CD14-positive monocyte (primary cell): ENCODE results near the gene PSG4. TPM values are rescaled to one million over a fixed set of nuclear protein-coding genes. Genes with fewer than 3 reads are reported as not detected.
"Not testable (repeated sequence)": the region's sequence is repeated elsewhere in the genome, so short reads cannot be mapped to it uniquely, and the experiment has no call there.

ENCODE experiments used
- DNase-seq, 3 donors: peaks; one replicate each; pipeline ENCODE4 v3.0.0-alpha.2; 2011 to 2022
- H2AFZ ChIP-seq: 2 replicates; pipeline ENCODE4 v1.6.0; 2012; ENCODE audit warnings: mild to moderate bottlenecking, low read depth, low read length, inconsistent platforms; ENCODE audit not compliant: insufficient read depth, poor library complexity, severe bottlenecking
- H3K27ac ChIP-seq, 2 donors: 1 replicate in 1 of 2; 2 replicates in 1 of 2; pipeline ENCODE4 v1.5.1; 2012 to 2013; ENCODE audit warnings: low read length in 2 of 2, control low read depth in 1 of 2, inconsistent platforms in 1 of 2, low read depth in 1 of 2, mild to moderate bottlenecking in 1 of 2
- H3K27me3 ChIP-seq, 2 donors: one replicate each; pipeline versions ENCODE4 v1.6.0 to v1.6.1; 2011 to 2013; ENCODE audit warnings: low read length in 2 of 2; ENCODE audit not compliant: control insufficient read depth in 2 of 2, insufficient read depth in 2 of 2
- H3K36me3 ChIP-seq, 2 donors: replicated peaks in 1 of 2; 1 replicate in 1 of 2; 2 replicates in 1 of 2; pipeline versions ENCODE4 v1.5.1 to v1.6.1; 2012 to 2013; ENCODE audit warnings: low read length in 2 of 2, control low read depth in 1 of 2, inconsistent platforms in 1 of 2, mild to moderate bottlenecking in 1 of 2; ENCODE audit not compliant: insufficient read depth in 2 of 2, control insufficient read depth in 1 of 2
- H3K4me1 ChIP-seq, 2 donors: 1 replicate in 1 of 2; 2 replicates in 1 of 2; pipeline versions ENCODE4 v1.5.1 to v1.6.1; 2012 to 2013; ENCODE audit warnings: low read length in 2 of 2, control low read depth in 1 of 2, inconsistent platforms in 1 of 2, mild to moderate bottlenecking in 1 of 2, moderate library complexity in 1 of 2; ENCODE audit not compliant: insufficient read depth in 2 of 2, control insufficient read depth in 1 of 2
- H3K4me2 ChIP-seq: replicated peaks from 2 replicates; pipeline ENCODE3; 2012; ENCODE audit warnings: low read length, moderate library complexity, mild to moderate bottlenecking; ENCODE audit not compliant: poor library complexity, severe bottlenecking; ENCODE audit errors: extremely low read depth
- H3K4me3 ChIP-seq, 3 experiments: fragments of 200-600 bp in 1 of 3; sonication (generic) in 1 of 3; replicated peaks in 1 of 3; 1 replicate in 2 of 3; 2 replicates in 1 of 3; pipeline ENCODE4 v1.5.1; 2011 to 2013; ENCODE audit warnings: low read length in 3 of 3, mild to moderate bottlenecking in 3 of 3, control low read depth in 2 of 3, low read depth in 2 of 3, inconsistent platforms in 1 of 3, moderate library complexity in 1 of 3
- H3K79me2 ChIP-seq: 2 replicates; pipeline ENCODE4 v1.6.0; 2012; ENCODE audit warnings: mild to moderate bottlenecking, control low read depth, inconsistent platforms, low read length, moderate library complexity; ENCODE audit not compliant: insufficient read depth
- H3K9ac ChIP-seq: 2 replicates; pipeline ENCODE4 v1.6.0; 2017; ENCODE audit warnings: low read length, mild to moderate bottlenecking; ENCODE audit not compliant: insufficient read depth, poor library complexity, severe bottlenecking
- H3K9me3 ChIP-seq, 2 donors: replicated peaks in 1 of 2; 1 replicate in 1 of 2; 2 replicates in 1 of 2; pipeline versions ENCODE4 v1.5.1 to v1.6.1; 2012 to 2013; ENCODE audit warnings: low read length in 2 of 2, control low read depth in 1 of 2; ENCODE audit not compliant: control insufficient read depth in 1 of 2, insufficient read depth in 1 of 2
- H4K20me1 ChIP-seq: 2 replicates; pipeline ENCODE4 v1.6.0; 2012; ENCODE audit warnings: mild to moderate bottlenecking, low read length, control low read depth, moderate library complexity; ENCODE audit not compliant: insufficient read depth
- H3K27ac Mint-ChIP-seq, 7 donors: one replicate each; pipeline ENCODE4 v1.8.0; 2020; ENCODE audit warnings: mild to moderate bottlenecking in 7 of 7, mixed read lengths in 7 of 7, moderate library complexity in 6 of 7, inconsistent platforms in 2 of 7
- H3K27me3 Mint-ChIP-seq, 3 donors: one replicate each; pipeline ENCODE4 v1.8.0; 2021 to 2022; ENCODE audit warnings: low read depth in 3 of 3, mild to moderate bottlenecking in 3 of 3, mixed read lengths in 3 of 3, moderate library complexity in 3 of 3, inconsistent platforms in 1 of 3
- H3K36me3 Mint-ChIP-seq, 2 donors: one replicate each; pipeline ENCODE4 v1.8.0; 2020; ENCODE audit warnings: mixed read lengths in 2 of 2, inconsistent platforms in 1 of 2, mild to moderate bottlenecking in 1 of 2
- H3K4me1 Mint-ChIP-seq: one replicate; pipeline ENCODE4 v1.8.0; 2020; ENCODE audit warnings: mild to moderate bottlenecking, mixed read lengths
- H3K4me3 Mint-ChIP-seq, 2 donors: one replicate each; pipeline ENCODE4 v1.8.0; 2020; ENCODE audit warnings: mild to moderate bottlenecking in 2 of 2, mixed read lengths in 2 of 2, moderate library complexity in 1 of 2
- H3K9me3 Mint-ChIP-seq, 7 donors: one replicate each; pipeline ENCODE4 v1.8.0; 2020 to 2022; ENCODE audit warnings: mixed read lengths in 7 of 7, mild to moderate bottlenecking in 6 of 7, moderate library complexity in 6 of 7, inconsistent platforms in 2 of 7
- WGBS: methylation state at CpG from one replicate; pipeline ENCODE4 v1.1.5; 2013; ENCODE audit warnings: missing lambda C conversion rate; ENCODE audit not compliant: insufficient coverage; 5-methylcytosine and 5-hydroxymethylcytosine counted together
- intact Hi-C, 2 donors: fragments of 100-400 bp; cut with micrococcal nuclease; formaldehyde crosslinking; loops; one replicate each; pipeline versions ENCODE4 v1.15.0 to v1.15.1; 2023
- polyA plus RNA-seq, 3 donors: library from polyadenylated mRNA; depleted of rRNA in 1 of 3; unstranded in 2 of 3; stranded (reverse) in 1 of 3; fragments of 300-500 nt in 2 of 3; fragments of >200 nt in 1 of 3; fragmentation: Illumina TruSeq in 2 of 3; gene quantifications; 1 replicate in 2 of 3; 2 replicates in 1 of 3; pipeline ENCODE4 v1.2.3, GENCODE V29; 2012 to 2021
- TF ChIP-seq, protein P1 (sequence below): fragments of 200-600 bp; IDR thresholded peaks from one replicate; pipeline ENCODE4 v1.8.0; 2022; ENCODE audit warnings: antibody characterized with exemption, mild to moderate bottlenecking

Gene PSG4
- polyA plus RNA-seq, 3 donors, result not detected

DNA sequence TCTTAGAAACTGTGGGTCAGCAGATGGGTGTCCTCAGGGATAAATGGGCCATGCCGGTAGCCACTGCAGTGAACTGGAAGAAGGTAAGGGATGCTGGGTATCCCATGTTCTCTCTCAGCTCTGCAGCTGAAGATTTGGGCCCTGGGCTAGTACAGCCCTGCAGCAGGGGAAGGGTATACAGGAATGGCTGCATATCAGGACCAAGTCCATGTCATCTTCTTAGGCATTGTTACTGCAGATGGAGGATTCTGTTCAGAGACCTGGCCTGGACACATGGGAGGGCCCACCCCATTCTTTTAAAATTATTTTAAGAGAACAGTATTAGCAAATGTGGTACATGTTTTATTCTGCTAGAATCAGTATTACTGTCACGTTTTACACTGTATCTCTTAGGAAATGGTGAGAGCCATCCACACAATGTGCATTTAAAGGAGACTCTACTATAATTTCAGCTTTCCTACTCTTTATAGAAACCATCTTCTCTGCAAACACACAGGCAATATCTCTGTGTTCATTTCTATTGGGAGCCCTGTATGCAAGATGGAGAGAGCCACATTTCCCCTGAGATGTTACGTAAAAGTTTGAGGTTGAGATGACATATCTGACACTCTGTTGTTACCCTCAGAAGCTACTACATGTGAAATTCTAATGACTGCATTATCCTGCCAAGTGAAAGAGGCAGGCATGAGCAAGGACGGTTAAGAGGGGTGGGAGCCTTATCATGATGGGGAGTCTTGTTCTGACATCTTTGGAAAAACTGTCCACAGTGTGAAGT, 12.9 kb downstream of the PSG4 start:
- H3K4me3 Mint-ChIP-seq, H4K20me1 ChIP-seq, H3K4me1 Mint-ChIP-seq, intact Hi-C loops, H3K9me3 ChIP-seq, H3K9ac ChIP-seq, H3K27ac ChIP-seq, H3K27me3 ChIP-seq, H3K79me2 ChIP-seq, H2AFZ ChIP-seq, H3K4me3 ChIP-seq, H3K4me1 ChIP-seq, DNase-seq, H3K36me3 ChIP-seq, H3K9me3 Mint-ChIP-seq, H3K27me3 Mint-ChIP-seq, H3K36me3 Mint-ChIP-seq, H3K4me2 ChIP-seq, H3K27ac Mint-ChIP-seq: not testable (repeated sequence)
- WGBS, result 80% methylated on average over 2 of the region's 4 CpGs

DNA sequence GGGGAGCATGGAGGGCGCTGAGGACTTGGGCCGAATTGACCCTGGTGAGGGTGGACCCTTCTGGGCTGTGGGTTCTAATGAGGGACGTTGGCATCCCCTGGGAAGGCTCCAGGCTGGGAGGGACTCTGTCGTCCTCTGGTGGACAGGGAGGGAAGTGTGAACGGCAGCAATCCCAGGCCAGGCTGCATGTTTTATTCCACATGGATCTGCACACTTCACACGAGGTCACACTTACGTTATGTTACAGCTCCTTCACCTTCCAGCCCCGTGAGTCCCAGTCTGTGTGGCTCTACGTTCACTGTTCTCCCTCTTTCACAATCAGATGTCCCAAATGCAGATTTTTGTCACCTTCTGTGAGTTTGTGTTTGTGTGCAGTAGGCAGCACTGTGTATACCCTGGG, 17.3 kb downstream of the PSG4 start:
- not testable (repeated sequence) for H2AFZ ChIP-seq, H3K27me3 Mint-ChIP-seq

DNA sequence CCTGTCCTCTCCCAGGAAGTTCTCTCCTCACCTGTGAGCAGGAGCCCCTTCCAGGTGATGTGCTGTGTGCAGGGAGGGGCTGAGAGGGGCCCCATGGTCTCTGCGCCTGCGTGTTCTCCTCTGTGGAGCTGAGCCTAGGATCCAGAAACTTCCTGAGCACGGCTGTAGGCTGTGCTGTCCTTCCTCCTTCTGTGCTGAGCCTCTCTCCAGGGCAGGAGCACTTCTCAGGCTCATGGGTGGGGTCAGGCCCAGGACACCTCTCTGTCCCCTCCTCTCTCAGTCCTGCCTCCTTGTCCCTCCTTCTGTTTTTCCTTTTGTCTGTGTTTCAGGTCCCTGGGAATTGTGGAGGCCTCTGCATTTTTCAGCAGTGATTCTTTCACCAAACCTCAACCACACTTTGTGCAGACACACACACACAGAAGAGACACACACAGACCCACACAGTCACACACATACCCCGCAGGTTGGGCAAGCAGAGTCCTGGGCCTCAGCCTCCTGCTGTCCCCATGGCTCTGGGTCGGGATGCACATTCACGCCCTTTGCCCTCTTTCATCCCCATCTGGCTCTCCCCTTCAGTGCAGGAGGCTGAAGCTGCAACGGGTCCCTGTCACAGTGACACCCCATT, 19.0 kb downstream of the PSG4 start, which contains the start of gene PSG5:
Gene PSG5, minus strand, starts transcription at position 226 of the 625 bp plus-strand sequence. Its CDS starts 131 bp downstream, at position 95.
- peak within 1 kb of the TSS in 1 of 7 donors; percentile 58 for H3K27ac Mint-ChIP-seq
- H3K79me2 ChIP-seq, H3K4me3 Mint-ChIP-seq, H4K20me1 ChIP-seq, intact Hi-C loops, DNase-seq, H3K4me1 ChIP-seq, H3K4me1 Mint-ChIP-seq, H3K27ac ChIP-seq, H3K9me3 ChIP-seq, H3K9ac ChIP-seq, H3K4me2 ChIP-seq, H3K27me3 ChIP-seq, H2AFZ ChIP-seq, H3K36me3 ChIP-seq, H3K9me3 Mint-ChIP-seq, H3K36me3 Mint-ChIP-seq, H3K27me3 Mint-ChIP-seq, H3K4me3 ChIP-seq: not testable (repeated sequence)
- WGBS, result no CpG with 5 or more reads among the region's 7 CpGs

More for the DNA sequence above, 17.3 kb downstream of the PSG4 start:
- H3K9me3 ChIP-seq, H3K9me3 Mint-ChIP-seq, H3K4me3 Mint-ChIP-seq, H3K36me3 Mint-ChIP-seq, H3K27me3 ChIP-seq, H3K27ac Mint-ChIP-seq, H3K4me2 ChIP-seq, H3K27ac ChIP-seq, intact Hi-C loops, H3K4me1 ChIP-seq, H3K9ac ChIP-seq, H3K79me2 ChIP-seq, H4K20me1 ChIP-seq, H3K4me1 Mint-ChIP-seq, H3K4me3 ChIP-seq, H3K36me3 ChIP-seq, DNase-seq: not testable (repeated sequence)
- TF ChIP-seq, protein P1, sequence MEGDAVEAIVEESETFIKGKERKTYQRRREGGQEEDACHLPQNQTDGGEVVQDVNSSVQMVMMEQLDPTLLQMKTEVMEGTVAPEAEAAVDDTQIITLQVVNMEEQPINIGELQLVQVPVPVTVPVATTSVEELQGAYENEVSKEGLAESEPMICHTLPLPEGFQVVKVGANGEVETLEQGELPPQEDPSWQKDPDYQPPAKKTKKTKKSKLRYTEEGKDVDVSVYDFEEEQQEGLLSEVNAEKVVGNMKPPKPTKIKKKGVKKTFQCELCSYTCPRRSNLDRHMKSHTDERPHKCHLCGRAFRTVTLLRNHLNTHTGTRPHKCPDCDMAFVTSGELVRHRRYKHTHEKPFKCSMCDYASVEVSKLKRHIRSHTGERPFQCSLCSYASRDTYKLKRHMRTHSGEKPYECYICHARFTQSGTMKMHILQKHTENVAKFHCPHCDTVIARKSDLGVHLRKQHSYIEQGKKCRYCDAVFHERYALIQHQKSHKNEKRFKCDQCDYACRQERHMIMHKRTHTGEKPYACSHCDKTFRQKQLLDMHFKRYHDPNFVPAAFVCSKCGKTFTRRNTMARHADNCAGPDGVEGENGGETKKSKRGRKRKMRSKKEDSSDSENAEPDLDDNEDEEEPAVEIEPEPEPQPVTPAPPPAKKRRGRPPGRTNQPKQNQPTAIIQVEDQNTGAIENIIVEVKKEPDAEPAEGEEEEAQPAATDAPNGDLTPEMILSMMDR, result peak; percentile 15
- WGBS, result 63% methylated on average over 3 of the region's 9 CpGs
